Common myeloid progenitor, CD34-positive (primary cell): ENCODE measurements around the gene CNTN5.

Experiments
- CTCF ChIA-PET: fragments of 350-600 bp; sonication (Branson Sonifier 250); formaldehyde crosslinking; loops from one replicate; lab custom pipeline; 2021; ENCODE audit warnings: antibody characterized with exemption; lab: Charles Lee
- POLR2A ChIA-PET: fragments of 350-600 bp; sonication (Branson Sonifier 250); formaldehyde crosslinking; loops from one replicate; lab custom pipeline; 2021; ENCODE audit warnings: antibody characterized with exemption; lab: Charles Lee
- DNase-seq, 3 donors: peaks; one replicate each; pipeline versions ENCODE4 v3.0.0 to v3.0.0-alpha.2; 2013
- H3K27ac ChIP-seq, 2 experiments: 1 replicate in 1 of 2; 2 replicates in 1 of 2; pipeline ENCODE4 v1.7.0; 2013; ENCODE audit warnings: inconsistent platforms in 2 of 2, low read length in 2 of 2, mild to moderate bottlenecking in 2 of 2, low read depth in 1 of 2, moderate library complexity in 1 of 2; ENCODE audit not compliant: severe bottlenecking in 2 of 2, insufficient read depth in 1 of 2, poor library complexity in 1 of 2
- H3K27me3 ChIP-seq, 5 experiments: replicated peaks in 2 of 5; 1 replicate in 3 of 5; 2 replicates in 2 of 5; pipeline versions ENCODE4 v1.6.1 to v1.7.0; 2013; ENCODE audit warnings: low read length in 4 of 5, mild to moderate bottlenecking in 2 of 5, moderate library complexity in 2 of 5, inconsistent platforms in 1 of 5; ENCODE audit not compliant: insufficient read depth in 5 of 5, control insufficient read depth in 4 of 5
- H3K36me3 ChIP-seq, 4 experiments: 1 replicate in 2 of 4; 2 replicates in 2 of 4; pipeline versions ENCODE4 v1.6.1 to v1.7.0; 2013; ENCODE audit warnings: low read length in 3 of 4, control low read depth in 1 of 4, mild to moderate bottlenecking in 1 of 4; ENCODE audit not compliant: control insufficient read depth in 4 of 4, insufficient read depth in 4 of 4
- H3K4me1 ChIP-seq, 4 experiments: 1 replicate in 3 of 4; 2 replicates in 1 of 4; pipeline versions ENCODE4 v1.6.1 to v1.7.1; 2013; ENCODE audit warnings: low read length in 3 of 4, mild to moderate bottlenecking in 3 of 4, control low read depth in 1 of 4, inconsistent platforms in 1 of 4, moderate library complexity in 1 of 4; ENCODE audit not compliant: control insufficient read depth in 4 of 4, insufficient read depth in 4 of 4; ENCODE audit errors: control extremely low read depth in 1 of 4
- H3K4me3 ChIP-seq, 7 experiments: 1 replicate in 4 of 7; 2 replicates in 3 of 7; pipeline versions ENCODE4 v1.5.1 to v1.7.0; 2013; ENCODE audit warnings: mild to moderate bottlenecking in 7 of 7, low read length in 6 of 7, moderate library complexity in 6 of 7, inconsistent platforms in 2 of 7, low read depth in 2 of 7, control low read depth in 1 of 7; ENCODE audit not compliant: insufficient read depth in 4 of 7, control insufficient read depth in 1 of 7; ENCODE audit errors: extremely low read depth in 1 of 7
- H3K9me3 ChIP-seq, 5 experiments: 1 replicate in 4 of 5; 2 replicates in 1 of 5; pipeline versions ENCODE4 v1.6.1 to v1.7.1; 2013; ENCODE audit warnings: low read length in 4 of 5, mild to moderate bottlenecking in 2 of 5, inconsistent platforms in 1 of 5, low read depth in 1 of 5, moderate library complexity in 1 of 5; ENCODE audit not compliant: control insufficient read depth in 4 of 5, insufficient read depth in 2 of 5; ENCODE audit errors: control extremely low read depth in 1 of 5
- WGBS: methylation state at CpG from one replicate; pipeline ENCODE4 v1.1.5; 2013; ENCODE audit not compliant: insufficient coverage; 5-methylcytosine and 5-hydroxymethylcytosine counted together

Gene CNTN5

GRCh38 chr11:99682646-99683045, 661.9 kb downstream of the CNTN5 start:
- Histone ChIP-seq H3K4me3 (no peak overlapping the region), H3K4me1 (no peaks in the 10 kb centered on the region), H3K27ac (no peak overlapping the region), H3K9me3 (no peaks in the 10 kb centered on the region), H3K27me3 (no peaks in the 10 kb centered on the region), H3K36me3 (no peaks in the 10 kb centered on the region)
- POLR2A ChIA-PET: no interaction called here
- CTCF ChIA-PET: no interaction called here
- WGBS: 71% methylated on average over 1 of the region's 1 CpG
- DNase-seq: no peak

GRCh38 chr11:99683933-99684332, 663.2 kb downstream of the CNTN5 start:
- Histone ChIP-seq H3K4me1 (no peaks in the 10 kb centered on the region), H3K4me3 (no peak overlapping the region), H3K36me3 (no peaks in the 10 kb centered on the region), H3K27ac (no peak overlapping the region), H3K27me3 (no peaks in the 10 kb centered on the region), H3K9me3 (no peaks in the 10 kb centered on the region)
- WGBS: no CpG with 5 or more reads among the region's 3 CpGs
- ChIA-PET POLR2A (no interaction called here), CTCF (no interaction called here)
- no peak for DNase-seq

GRCh38 chr11:99686838-99687237, 666.1 kb downstream of the CNTN5 start:
- Histone ChIP-seq H3K27me3 (no peaks in the 10 kb centered on the region), H3K36me3 (no peaks in the 10 kb centered on the region), H3K4me3 (no peak overlapping the region), H3K27ac (no peak overlapping the region), H3K4me1 (no peaks in the 10 kb centered on the region), H3K9me3 (peaks cover 0 to 2% (median 0%) of the 10 kb centered on the region in 5 experiments)
- WGBS: no CpG with 5 or more reads among the region's 3 CpGs
- ChIA-PET CTCF (no interaction called here), POLR2A (interaction anchor here (0.5 kb wide), 1 partner anchor 844 kb away, joined by 4 read pairs; no protein-coding TSS in a partner anchor)
- no peak for DNase-seq

- Histone ChIP-seq H3K27me3 (no peaks in the 10 kb centered on the region), H3K36me3 (no peaks in the 10 kb centered on the region), H3K4me3 (no peak overlapping the region), H3K27ac (no peak overlapping the region), H3K4me1 (no peaks in the 10 kb centered on the region), H3K9me3 (peaks cover 0 to 6% (median 0%) of the 10 kb centered on the region in 5 experiments)
- DNase-seq: no peak
- ChIA-PET CTCF (no interaction called here), POLR2A (interaction anchor here (0.5 kb wide), 1 partner anchor 845 kb away, joined by 4 read pairs; no protein-coding TSS in a partner anchor)
Observed at GRCh38 chr11:99687320-99687719, 666.6 kb downstream of the CNTN5 start.

- Histone ChIP-seq H3K27me3 (no peaks in the 10 kb centered on the region), H3K4me1 (no peaks in the 10 kb centered on the region), H3K27ac (no peak overlapping the region), H3K36me3 (no peaks in the 10 kb centered on the region), H3K4me3 (no peak overlapping the region), H3K9me3 (peaks cover 0 to 6% (median 0%) of the 10 kb centered on the region in 5 experiments)
- DNase-seq: peak in 2 of 3 donors; percentile 2 to 9
- POLR2A ChIA-PET: no interaction called here
- CTCF ChIA-PET: no interaction called here
- 74% methylated on average over 6 of the region's 6 CpGs for WGBS
Observed at GRCh38 chr11:99693941-99694492, 673.3 kb downstream of the CNTN5 start.

- POLR2A ChIA-PET: no interaction called here
Observed at GRCh38 chr11:99695106-99695505, 674.4 kb downstream of the CNTN5 start.

GRCh38 chr11:99706848-99707247, 686.1 kb downstream of the CNTN5 start:
- no peaks in the 10 kb centered on the region for H3K9me3 ChIP-seq
- no peak overlapping the region for H3K27ac ChIP-seq
- no peaks in the 10 kb centered on the region for H3K4me1 ChIP-seq
- no peaks in the 10 kb centered on the region for H3K36me3 ChIP-seq
- WGBS: no CpG with 5 or more reads among the region's 1 CpG
- no peaks in the 10 kb centered on the region for H3K27me3 ChIP-seq
- no peak for DNase-seq
- CTCF ChIA-PET: interaction anchor here (0.9 kb wide), 1 partner anchor 8 kb away, joined by 3 read pairs; no protein-coding TSS in a partner anchor
- H3K4me3 ChIP-seq: no peak overlapping the region
- POLR2A ChIA-PET: no interaction called here

More at GRCh38 chr11:99695106-99695505, 674.4 kb downstream of the CNTN5 start:
- DNase-seq: no peak
- no peaks in the 10 kb centered on the region for H3K27me3 ChIP-seq
- CTCF ChIA-PET: no interaction called here
- no peaks in the 10 kb centered on the region for H3K36me3 ChIP-seq
- peaks cover 0 to 6% (median 0%) of the 10 kb centered on the region in 5 experiments for H3K9me3 ChIP-seq
- no peak overlapping the region for H3K4me3 ChIP-seq
- H3K4me1 ChIP-seq: no peaks in the 10 kb centered on the region
- no peak overlapping the region for H3K27ac ChIP-seq
